NCI-H748 (cell line): ENCODE measurements around the gene CRB2.
A peak's percentile ranks its signal among the peaks of the same experiment; 100 is the strongest.
"Not testable (repeated sequence)": the region's sequence is repeated elsewhere in the genome, so short reads cannot be mapped to it uniquely, and the experiment has no call there.

Experiments used
- DNase-seq: peaks from one replicate; lab custom pipeline; 2025; ENCODE audit not compliant: unreplicated experiment; lab: John Stamatoyannopoulos, UW

CRB2 gene

GRCh38 chr9:123378956-123379660, 23.1 kb downstream of the CRB2 start:
- no peak for DNase-seq

GRCh38 chr9:123380852-123381705, 25.1 kb downstream of the CRB2 start:
- no peak for DNase-seq

GRCh38 chr9:123382653-123383511, 26.9 kb downstream of the CRB2 start:
- DNase-seq, result no peak

DNA sequence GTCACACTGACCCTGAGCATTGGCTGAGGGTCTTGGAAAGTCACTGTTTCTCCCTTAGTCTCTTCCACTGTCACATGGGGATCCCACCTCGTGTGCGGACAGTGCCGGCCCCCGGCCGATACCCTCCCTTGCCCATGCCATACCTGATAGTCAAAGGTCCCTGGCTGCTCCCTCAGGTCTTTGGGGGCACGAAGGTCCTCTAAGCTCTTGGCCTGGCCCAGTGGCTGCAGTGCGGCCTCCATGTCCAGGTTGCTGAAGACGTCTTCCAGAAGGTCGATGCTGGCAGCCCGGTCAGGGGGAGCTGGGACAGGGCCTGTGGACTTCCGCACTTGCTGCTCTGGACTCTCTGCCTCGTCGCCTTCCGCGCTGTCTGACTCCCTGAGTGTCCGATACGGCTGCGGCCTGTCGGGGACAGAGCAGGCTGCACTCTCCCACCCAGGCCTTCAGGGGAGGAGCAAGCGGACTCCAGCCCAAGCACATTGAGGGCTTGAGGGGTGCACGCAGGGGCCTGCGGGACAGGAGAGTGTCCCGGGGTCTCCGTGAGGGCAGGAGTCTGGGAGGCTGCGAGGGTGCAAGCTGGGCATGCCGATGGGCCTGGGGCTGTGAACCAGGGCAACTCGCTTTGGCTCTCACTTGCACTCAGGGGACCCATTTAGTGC, 27.6 kb downstream of the CRB2 start:
- no peak for DNase-seq

DNA sequence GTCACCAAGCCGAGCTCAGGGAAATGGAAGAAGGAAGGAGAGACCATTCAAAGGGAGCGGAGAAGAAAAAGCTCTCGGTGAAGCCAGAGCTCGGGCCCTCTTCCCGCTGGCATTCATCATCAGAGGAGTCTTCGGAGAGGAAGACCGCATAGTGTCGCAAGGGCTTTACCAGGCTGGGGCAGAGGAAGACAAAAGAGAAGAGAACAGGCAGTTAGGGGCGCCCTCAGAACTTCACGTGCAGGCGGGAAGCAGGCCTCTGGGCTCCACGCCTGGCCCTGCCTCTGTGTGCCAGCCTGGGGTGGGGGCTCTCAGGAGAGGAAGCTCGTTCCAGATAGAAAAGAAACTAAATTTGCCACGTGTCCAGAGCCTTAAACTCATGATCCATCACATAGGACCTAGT, 31.7 kb downstream of the CRB2 start:
- no peak for DNase-seq

DNA sequence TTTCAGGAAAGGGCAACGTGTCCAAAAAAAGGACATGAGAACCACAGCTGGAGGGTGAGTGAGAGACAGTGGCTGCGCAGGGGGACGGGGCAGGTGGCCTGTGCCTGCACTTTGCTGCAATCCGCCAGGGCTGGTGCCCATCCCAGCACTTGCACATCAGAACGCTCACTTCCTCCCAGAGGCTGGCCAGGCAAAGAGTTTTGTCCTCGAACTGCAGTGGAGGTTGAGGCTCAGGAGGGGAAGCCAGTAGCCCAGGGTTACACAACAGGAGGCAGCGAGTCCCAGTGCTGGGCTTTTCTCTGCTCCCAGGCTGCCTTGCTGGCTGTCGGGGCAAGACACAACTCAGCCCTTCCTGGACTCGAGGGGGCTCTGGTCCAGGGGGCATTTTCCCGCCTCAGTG, 33.1 kb downstream of the CRB2 start:
- no peak for DNase-seq

- no peak for DNase-seq
Observed at GRCh38 chr9:123389698-123390097, 33.7 kb downstream of the CRB2 start.

GRCh38 chr9:123390337-123391135, 34.5 kb downstream of the CRB2 start:
- no peak for DNase-seq

DNA sequence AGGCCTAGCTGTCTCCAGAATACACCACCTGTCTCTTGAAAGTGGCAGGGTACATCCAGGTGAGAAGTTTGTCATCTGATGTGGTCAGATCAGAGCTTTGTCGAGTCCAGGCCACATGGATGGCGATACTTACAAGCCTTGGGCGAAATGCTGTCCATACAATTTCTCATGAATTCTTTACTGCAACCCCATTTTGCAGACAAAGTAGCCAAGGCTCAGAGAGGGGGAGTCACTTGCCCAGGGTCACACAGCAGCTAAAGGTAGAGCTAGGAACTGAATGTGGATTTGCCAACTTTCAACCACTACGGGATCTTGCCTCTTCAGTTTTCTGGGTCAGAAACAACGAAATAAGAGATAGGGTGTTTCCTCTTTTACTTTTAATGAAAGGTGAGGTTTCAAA, 35.2 kb downstream of the CRB2 start:
- DNase-seq, result no peak

- peak; percentile 29 for DNase-seq
Observed at GRCh38 chr9:123391946-123392345, 35.9 kb downstream of the CRB2 start.

- no peak for DNase-seq
Observed at GRCh38 chr9:123392802-123393201, 36.8 kb downstream of the CRB2 start.

DNA sequence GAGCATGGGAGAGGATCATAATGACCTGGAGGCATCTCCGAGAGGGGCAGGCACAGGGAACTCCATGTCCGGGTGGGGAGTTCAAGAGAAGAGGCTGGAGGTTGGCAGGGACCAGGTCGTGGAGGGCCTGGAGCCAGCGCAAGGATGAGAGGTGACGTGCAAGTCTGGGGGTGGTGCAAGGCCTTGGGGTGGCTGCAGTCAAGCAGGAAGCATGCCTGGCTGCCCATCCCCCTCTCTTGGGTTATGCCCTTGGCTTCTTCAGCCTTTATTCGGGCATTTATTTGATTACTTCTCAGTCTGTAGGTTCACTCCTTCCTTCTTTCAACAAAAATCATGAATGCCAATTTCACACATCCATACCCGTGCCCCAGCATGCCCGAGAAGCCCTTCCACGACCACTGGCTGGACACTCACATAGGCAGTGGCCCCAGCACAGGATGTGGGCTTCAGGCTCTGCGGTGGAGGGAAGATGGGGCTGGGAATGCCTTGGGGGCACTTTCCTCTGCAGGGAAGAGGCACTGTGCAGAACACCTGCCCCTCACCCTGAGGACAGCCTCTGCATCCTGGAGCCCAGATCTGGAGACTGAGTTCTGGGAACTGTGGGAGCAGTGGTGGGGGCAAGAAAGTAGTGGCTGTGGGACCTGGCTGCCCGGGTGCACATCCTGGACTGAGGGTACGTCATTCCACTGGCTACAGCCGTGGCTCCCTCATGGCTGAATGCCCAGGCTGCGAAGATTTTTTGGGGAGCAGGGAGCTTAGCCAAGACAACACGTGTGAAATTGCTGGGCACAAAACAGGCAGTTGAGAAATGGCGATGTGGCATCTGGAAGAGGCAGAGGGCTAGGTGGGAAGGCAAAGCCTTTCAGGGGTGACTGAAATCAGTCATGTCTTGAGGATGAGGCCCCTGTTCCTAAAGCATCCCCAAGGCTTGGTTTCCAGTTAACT, 38.6 kb downstream of the CRB2 start:
- DNase-seq, result no peak

- peak; percentile 89 for DNase-seq
Observed at GRCh38 chr9:123395276-123395688, 39.3 kb downstream of the CRB2 start.

GRCh38 chr9:123395689-123396511, 39.9 kb downstream of the CRB2 start:
- no peak for DNase-seq

DNA sequence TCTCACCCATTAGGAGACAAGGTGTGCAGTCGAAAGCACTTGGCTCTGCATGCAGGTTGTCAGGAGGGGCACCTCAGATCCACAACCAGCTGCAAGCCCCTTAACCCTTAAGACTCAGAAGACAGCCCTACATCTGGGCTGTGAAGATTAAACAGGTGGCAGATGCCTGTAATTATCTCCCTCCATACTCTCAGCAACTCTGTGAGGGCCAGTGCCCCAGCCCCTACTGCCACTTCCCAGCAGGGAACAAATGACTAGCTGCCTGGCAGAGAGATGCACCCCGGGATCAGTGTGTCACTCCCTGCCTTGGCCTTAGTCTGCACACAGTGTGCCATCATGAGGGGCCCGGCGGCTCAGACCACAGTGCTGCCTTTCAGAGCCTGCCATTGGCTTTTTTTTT, 42.0 kb downstream of the CRB2 start:
- no peak for DNase-seq

GRCh38 chr9:123398938-123399337, 42.9 kb downstream of the CRB2 start:
- DNase-seq, result not testable (repeated sequence)

- peak; percentile 7 for DNase-seq
Observed at GRCh38 chr9:123399803-123400378, 43.9 kb downstream of the CRB2 start.
